Stimulated activated CD8-positive, alpha-beta memory T cell treated with anti-CD3 and anti-CD28 coated beads, Interleukin-7, amount 100 ng/mL, for 4 hours (primary cell): Measurements from ENCODE around the gene LMO3.

Experiments used
- DNase-seq, 2 donors: peaks; one replicate each; pipeline ENCODE4 v3.0.0-alpha.2; 2020; ENCODE audit warnings: low read depth in 2 of 2

Gene LMO3

DNA sequence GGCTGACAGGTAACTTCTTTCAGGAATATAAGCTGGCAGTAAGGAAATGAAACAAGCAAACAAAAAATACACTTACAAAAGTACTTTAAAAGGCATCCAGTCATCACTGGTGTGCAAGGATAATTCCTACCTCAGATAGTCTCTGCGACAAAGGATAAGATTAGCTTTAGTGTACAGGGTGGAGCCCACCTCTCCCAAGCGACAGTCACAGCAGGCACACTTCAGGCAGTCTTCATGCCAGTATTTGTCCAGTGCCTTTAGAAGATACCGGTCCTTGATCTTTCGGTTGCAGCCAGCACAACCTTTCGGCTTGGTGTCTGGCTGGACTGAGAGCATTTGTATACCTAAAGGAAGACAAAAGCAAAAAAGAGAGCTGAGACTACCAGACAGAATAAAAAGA is 5.4 kb downstream of the LMO3 start:
- DNase-seq = no peak

DNA sequence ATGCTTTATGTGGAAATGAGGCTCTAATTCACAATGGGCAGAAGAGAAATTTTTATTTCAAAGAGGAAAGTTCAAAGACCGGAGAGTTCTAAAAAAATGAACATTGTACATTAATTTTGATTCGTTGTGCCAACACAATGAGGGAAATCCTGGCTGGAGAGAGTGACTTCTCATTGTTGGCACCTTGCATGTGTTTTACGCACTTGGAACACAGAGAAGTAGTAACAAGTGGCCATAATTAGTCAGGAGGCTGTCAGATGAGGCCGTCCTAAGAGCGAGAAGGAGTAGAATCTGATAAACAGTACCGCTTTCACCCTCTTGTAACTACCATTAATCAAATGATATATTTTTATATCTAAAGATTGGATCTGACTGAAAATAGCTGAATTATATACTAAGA is 6.9 kb downstream of the LMO3 start:
- DNase-seq = no peak

DNA sequence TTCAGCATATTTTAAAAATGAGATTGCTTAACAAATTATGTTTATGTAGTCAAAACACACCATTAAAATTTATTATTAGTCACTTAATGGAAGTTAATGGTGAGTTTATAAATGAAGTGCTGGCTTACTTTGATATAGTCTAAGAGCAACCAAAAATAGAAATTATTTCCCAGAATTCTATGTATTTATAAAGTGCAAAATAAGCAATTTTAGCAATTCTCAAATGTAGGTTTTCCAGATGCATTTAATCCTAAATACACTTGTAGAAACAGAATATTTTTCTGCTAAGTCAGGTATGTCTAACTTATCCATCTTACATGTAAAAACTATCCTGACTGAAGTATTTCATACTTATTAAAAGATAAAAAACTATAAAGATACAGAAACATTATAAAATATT is 11.2 kb downstream of the LMO3 start:
- DNase-seq = no peak

DNA sequence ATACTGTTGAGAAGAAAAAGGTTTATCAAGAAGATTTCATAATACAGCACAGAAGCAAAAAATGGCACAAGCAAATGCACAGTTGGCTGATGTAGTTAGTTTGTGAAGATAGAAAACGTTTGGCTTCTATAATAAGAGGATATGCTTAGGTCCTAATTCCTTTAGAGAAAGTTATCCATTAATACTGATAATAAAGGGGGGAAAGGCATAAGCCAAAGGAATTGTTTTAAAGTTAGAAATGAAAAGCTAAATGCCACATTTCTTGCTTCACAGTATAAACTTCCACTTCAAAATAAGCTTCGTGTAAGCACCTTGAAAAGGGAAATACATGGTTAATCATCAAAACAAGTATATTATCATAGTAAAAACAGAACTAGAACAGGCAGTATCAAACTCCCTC is 12.4 kb downstream of the LMO3 start:
- DNase-seq = no peak

DNA sequence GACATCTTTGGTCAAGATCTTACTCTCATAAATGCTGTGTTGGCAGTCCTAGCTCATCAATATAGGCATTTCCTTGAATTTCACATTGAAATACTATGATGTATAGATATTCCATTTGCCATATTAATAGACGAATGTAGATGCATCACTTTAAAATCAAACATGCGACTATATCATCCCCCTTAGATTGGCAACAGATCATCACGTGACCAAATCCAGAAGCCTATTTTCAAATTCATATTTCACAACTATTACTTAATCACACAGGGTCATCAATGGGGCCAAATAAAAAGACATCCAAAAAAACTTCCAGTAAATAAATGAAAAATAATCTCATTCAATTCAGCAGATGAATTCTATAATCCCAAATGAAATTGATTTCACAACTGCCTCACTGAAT is 15.3 kb downstream of the LMO3 start:
- DNase-seq = no peak

DNA sequence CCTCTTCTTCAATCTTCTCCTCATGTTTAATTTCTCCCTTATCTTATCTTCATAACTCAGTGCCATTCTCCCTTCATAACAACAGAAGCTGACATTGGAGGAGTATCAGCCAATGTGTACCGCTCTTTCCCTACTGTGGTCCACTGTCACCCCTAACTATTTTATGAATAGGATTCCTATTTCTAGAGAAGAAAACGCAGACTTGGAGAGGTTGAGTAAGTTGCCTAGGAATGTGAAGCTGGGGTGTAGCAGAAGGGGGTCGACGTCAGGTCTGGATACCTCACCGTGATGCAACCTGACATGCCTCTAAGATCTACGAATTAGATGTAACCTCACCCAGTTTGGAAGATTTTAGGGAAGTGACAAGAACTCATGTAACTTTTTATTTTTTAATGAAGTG is 17.1 kb downstream of the LMO3 start:
- no peak for DNase-seq

DNA sequence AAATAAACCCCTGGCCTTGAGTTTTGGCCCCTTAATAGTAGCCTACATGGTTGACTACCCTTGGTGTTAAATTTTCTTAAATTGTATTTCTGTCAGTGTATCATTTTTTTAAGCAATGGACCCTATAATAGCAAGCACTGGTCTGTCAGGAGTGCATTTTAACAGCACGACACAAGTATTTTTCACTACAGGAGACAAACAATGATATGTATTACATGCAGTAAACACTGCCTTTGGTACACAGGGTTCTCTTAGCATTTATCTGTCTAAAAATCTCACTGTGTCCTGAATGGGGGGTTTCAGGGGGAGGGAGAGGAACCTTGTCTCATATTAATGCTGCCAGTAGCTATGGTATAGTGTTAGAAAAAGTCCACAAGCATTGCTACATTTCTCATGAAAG is 18.4 kb downstream of the LMO3 start:
- no peak for DNase-seq

DNA sequence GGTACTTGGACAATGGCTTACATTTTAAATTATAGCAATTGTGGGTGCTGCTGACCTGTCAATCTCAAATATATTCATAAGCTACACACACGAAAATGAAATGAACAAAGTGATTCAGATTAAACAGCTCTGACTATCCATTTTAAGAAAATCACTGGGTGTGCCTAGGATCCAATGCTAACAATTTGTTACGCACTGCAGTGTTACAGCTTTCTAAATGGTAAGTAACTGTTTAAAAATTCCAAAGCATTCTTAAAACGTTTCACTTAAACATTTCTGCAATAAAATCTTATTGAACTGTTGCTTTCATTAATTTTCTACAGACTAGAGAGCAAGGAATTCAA is 18.9 kb downstream of the LMO3 start:
- DNase-seq = no peak

DNA sequence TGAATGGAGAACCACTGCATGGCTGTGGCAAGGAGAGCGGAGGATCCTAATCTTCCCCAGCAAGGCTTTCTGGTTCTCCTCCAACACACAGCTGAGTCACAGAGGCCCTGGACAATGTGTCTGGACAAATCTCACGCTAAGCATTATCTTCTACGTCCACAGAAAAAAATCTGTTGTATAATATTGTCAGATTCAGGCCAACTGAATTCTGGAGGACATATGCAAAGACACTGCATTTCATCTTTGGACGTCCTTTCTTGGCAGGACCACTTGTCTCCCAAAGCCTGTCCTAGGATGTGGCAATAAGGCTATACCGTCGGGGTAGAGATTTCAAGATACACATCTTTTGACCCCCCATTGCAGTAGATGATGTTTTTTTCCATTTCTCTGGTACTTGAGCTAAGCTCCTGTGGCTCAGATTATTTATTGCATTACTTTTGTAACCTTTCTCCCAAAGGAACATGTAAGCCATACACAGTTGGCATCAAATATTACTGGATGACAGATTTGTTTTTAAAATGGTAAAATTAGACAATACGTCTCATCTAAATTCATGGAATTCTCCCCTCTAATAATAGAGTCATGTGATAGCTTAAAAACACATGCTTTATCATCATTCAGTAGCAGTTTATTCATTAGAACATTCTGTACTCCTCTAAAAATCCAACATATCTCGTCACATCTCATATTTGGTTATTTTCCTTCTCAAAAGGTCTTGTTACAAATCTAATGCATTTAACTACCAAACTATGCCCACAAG is 19.4 kb downstream of the LMO3 start:
- DNase-seq = no peak

DNA sequence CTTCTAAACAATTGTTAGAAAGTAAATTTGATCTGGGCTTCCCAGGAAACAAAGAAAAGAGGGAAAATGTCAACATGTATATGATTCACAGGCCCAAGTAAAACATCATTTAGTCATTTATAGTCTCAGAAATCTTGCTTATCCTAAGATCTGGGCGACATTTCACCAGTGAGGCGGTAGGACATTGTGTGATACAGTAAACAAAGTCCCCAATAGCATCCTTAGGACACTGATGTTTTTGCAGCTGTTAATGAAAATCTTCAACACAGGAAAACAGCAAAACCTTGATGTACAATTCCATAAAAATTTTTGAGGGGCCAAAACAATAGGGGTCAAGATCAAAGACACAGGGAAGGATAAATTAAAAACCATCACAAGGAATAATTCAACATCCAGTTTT is 20.2 kb downstream of the LMO3 start:
- no peak for DNase-seq

DNA sequence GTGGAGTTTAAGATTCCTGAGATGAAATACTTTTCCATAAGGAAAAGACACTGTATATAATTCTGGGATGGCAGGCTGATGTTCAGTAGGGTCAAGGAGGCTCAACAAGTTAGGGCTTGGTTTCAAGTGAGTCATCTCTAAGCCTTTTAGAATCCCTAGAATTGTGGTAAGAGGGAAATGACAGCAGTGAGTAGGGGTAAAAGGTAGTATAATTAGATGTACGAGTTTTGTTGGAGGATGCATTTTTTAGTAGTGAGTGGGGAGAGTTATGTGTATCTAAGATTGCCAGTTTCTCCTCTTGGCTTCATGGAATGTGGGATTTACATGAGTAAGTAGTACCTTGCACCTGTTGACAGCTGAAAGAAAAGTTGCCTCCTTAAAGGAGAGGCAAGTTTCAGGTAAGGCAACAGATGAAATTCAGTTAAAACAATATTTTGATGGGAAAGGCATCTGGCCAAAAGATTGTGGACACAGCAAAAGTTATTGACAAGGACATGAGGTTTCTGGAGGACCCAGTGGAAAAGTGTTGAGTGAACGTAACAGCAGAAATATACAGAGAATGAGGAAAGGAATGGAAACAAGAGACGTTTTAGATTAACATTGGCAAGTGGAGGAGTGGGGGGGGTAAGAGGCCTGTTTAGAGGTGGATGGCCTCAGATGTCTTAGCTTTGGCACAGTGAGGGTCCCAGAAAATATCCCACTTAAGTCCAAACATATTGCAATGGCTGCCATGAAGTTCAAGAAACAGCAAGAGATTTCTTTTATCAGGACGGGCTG is 21.8 kb downstream of the LMO3 start:
- no peak for DNase-seq

DNA sequence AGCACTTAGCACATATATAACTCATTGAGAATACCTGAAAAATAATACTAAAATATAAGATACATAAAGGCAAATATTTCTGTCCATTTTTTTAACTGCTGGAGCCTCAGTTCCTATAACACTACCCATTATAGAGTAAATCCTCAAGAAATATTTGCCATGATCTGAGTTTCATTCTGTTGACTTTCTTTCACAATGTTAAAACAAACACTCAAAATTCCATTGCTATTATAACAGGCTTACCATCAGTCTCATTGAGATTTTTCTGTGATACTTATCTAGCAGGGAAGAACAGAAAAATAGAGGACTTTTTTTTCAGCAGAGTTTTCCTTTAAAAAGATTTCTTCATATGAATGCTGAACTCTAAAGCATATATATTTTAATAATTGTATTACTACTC is 24.5 kb downstream of the LMO3 start:
- DNase-seq = no peak

DNA sequence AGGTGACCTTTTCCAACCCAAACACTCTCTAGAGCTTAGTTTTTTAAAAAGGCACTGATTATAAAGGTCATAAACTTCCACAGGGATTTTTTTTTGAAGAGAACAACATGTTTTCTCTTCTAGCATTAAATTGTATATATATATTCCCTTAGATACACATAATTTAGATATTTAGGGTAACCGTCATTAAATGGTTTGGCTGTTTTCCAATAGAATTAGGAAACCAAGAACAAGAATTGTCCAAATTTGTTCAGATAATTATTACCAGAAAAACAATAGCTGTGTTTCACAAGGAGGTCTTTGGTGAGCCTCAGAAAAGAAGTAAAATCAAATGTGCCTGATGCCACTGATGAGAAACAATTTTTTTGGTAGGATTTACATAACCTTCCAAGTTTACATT is 26.9 kb downstream of the LMO3 start:
- no peak for DNase-seq

DNA sequence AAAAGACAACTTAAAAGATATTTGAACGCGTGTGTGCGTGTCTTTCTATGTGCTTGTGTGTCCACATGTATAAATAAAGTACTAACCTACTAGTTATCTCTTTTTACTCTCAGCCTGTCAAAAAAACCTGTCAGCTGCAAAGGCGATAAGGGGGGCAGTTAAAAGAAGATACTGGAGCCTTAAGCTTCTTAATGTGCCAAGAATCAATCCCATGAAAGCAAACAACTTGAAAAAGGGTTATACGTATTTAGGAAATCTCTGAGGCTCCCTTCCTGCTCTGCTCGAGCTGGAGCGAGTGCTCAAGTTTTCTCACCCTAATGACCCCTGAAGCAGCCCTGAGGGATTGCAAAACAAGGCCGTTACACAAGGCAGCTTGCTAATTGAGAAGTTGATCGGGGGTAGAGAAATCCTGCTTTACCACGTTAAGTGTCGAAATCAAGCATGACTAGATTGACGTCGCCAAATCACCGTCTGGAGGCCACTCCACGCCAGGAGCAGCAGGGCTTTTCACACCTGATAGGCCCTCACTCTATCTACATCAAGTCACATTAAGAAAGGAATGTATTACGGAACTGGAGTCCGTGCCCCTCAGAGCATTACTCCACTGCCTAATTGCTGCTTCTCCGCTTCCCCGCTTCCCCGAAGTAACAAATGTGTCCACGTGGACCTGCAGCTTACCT is 32.4 kb downstream of the LMO3 start:
- DNase-seq = no peak

DNA sequence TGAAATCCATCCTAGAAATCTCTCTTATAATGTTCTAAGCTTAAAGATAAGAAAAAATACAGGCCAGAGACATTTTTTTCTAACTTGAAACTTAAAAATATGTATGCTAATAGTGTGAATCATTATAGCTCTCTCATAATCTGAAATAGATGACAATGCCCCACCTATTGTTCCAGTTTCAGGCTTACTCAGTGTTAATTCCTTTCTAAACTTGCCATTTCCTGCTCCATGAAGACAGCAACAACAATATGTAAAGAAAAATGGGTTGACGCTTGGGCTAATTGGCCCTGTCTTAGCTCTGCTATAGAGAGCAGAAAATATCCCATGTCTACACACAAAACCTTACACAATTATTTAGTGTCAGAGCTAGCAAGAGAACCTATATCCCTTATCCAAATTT is 37.1 kb downstream of the LMO3 start:
- DNase-seq = no peak

DNA sequence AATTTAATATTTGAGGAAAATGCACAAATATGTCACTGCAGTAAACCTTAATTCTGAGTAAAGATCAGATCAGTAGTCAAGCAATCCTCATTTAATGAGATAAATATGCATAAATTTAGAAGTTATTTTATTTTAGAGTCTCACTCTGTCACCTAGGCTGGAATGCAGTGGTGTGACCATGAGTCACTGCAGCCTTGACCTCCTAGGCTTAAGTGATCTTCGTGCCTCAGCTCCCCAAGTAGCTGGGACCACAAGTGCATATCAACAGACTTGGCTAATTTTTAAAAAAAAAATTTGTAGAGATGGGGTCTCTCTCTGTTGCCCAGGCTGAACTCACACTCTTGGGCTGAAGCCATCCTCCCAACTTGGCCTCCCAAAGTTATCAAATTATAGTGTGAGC is 41.3 kb downstream of the LMO3 start:
- no peak for DNase-seq

DNA sequence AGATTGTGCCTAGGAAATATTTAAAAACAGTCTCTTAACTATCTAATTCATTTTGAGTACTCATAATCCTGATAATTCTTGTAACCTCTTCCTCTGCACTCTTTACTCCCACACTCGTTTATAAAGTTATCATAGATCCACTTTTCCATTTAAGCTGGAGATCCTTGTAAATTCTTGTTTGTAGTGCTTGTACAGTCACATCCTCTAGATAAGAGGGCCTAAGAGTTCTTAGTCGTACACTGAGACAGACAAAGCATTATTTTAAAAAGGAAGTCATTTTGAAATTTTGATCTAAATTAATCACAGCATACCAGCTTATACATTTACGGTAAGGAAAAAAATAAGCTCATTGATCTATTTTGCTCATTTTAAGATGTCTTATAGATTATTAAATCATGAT is 42.5 kb downstream of the LMO3 start:
- DNase-seq = no peak

DNA sequence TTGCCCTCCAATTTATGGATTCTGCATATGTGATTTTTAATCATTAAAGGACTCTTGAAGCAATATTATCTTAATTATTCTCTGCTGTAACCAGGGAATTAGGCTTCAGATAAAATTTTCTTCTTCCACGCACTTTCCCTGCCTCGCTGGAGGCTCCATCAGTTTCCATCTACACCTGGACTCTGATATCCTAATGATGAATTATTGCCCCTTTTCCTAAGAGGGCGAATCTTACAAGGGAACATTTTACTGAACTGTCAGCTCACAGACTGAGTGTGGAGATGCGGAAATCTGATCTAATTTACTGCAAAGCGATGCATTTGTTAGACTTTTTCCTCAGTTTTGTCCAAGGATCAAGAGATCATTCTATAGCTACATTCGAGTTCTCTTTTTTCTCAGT is 43.0 kb downstream of the LMO3 start:
- DNase-seq = no peak

DNA sequence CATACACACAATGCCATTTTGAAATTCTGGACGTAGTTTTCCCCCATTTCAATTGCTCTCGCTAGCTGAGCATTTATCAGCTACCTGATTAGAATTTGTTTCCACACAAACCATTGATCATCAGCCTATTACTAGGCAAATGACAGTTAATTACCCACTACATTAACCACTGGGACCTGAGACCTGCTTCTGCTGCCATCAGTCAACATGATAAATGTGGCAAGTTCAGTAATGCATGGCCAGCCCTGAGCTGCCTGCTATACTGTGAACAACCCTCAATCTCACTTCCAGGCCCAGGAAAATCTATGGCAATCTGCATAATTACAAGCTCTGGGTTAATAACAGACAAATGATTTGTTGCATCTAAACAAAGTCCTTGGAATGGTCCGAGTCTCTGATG is 43.5 kb downstream of the LMO3 start:
- no peak for DNase-seq

DNA sequence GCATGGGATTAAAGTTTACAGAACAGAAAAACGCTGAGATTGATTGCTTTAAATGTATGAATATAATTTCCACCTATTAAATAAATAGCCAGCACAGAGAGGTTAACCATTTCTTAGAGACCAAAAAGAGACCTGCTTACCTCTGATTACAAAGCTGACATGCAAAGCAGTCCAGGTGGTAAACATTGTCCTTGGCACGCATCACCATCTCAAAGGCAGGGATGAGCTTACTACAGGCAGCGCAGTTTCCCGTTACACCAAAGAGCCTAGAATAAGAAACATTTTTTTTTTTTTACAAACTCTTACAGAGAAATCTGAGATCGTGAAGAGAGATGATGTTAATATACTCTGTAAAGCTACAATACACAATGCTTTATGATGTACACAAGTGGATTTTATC is 45.7 kb downstream of the LMO3 start:
- DNase-seq = no peak

DNA sequence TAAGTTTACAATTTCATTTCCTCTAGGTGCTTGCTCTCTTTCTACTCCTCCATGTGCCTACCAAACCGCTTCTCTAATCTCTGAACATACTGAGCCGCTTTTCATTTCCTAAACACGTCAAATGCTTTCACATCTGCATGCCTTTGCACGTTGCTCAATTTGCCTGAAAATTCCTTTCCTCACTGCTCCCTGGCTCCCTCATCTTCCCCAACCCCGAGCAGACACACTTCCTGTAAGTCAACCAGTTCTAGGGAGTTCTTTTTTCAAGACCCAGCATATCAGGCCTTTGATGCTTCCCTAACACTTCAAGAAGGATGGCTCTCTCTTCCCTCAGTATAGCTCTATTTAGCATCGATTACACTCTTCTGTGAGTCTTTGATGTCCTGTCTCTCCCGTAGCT is 50.3 kb downstream of the LMO3 start:
- no peak for DNase-seq

DNA sequence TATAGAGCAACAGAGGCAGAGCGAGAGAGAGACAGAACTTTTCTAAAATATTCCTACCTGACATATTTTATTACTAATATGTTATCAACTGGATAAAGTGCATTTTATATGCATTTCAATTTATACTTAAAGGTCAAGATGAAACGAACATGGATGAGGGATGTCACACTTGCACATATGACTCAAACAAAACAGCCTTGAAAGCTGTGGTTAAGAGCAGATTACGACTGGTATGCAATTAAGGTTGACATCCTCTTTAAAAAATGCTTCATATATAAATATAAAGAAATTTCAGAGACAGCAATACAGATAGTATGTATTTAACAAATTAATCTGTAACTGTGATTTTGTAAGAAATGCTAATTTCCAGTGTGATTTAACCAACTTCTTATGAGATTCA is 52.5 kb downstream of the LMO3 start:
- no peak for DNase-seq

DNA sequence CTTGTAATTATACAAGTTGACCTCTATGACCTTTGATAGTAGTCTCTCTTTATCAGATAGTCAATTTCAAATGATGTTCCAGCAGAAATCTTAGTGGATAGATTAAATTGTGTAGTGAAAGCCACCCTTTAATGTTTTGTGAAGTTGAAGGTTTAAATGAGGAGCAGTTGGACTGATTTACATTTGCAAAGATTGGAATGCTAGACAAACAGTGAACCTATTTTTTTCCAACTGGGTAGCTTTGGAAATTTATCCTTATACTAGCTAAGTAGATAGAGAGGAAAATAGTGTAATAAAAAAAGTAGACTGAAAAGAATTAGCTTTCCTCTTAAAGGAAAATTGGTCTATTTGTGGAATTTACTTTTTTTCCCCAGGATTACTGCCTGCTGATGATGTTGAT is 53.7 kb downstream of the LMO3 start:
- no peak for DNase-seq
